GM19324 (cell line): ENCODE results near the gene CASK.
A peak's percentile ranks its signal among the peaks of the same experiment; 100 is the strongest.

ENCODE experiments used
- ATAC-seq: cut with Tn5 transposase; IDR thresholded peaks from one replicate; pipeline ENCODE4 v1.9.1; 2021; ENCODE audit warnings: mild to moderate bottlenecking, moderate library complexity; ENCODE audit not compliant: unreplicated experiment, low FRiP score

CASK gene, protein sequence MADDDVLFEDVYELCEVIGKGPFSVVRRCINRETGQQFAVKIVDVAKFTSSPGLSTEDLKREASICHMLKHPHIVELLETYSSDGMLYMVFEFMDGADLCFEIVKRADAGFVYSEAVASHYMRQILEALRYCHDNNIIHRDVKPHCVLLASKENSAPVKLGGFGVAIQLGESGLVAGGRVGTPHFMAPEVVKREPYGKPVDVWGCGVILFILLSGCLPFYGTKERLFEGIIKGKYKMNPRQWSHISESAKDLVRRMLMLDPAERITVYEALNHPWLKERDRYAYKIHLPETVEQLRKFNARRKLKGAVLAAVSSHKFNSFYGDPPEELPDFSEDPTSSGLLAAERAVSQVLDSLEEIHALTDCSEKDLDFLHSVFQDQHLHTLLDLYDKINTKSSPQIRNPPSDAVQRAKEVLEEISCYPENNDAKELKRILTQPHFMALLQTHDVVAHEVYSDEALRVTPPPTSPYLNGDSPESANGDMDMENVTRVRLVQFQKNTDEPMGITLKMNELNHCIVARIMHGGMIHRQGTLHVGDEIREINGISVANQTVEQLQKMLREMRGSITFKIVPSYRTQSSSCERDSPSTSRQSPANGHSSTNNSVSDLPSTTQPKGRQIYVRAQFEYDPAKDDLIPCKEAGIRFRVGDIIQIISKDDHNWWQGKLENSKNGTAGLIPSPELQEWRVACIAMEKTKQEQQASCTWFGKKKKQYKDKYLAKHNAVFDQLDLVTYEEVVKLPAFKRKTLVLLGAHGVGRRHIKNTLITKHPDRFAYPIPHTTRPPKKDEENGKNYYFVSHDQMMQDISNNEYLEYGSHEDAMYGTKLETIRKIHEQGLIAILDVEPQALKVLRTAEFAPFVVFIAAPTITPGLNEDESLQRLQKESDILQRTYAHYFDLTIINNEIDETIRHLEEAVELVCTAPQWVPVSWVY

DNA sequence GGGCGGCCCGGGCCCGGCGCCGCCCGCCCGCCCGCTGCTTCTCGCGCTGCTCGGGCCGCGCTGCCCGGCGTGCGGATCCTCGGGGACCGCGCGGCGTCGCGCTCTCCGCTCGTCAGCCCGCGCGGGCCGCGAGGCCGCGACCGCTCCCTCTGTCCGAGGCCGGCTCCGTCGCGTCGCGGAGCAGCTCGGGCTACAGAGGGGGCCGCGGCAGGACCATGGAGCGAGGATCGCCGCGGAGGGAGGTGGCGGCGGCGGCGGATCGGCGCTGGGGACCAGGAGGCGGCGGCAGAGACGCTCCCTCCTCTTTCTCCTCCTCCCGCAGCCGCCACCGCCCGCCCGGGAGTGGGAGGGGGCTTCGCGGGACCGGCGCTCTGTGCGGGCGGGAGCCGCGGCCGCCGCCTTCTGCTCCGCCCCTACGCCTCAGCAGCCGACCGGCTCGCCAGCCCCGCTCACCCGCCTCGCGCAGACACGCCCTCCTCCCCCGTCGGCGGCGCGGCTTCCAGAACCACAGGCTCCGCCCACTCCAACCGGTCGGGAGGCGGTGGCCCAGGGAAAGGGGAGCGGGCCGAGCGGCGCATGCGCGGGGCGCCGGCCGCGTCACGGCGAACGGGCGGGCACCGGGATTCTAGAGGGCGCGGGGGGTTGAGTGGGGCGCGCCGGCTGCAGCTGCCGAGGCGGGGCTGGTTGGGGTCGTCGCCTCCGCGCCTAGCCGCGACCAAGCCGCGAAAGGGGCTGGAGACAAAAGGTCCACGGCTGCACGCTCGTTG lies at the start of gene CASK:
TSS of gene CASK (minus strand) at position 344 of the 767 bp plus-strand sequence. CDS start 566 bp downstream, outside the sequence.
- ATAC-seq = peak; percentile 88

DNA sequence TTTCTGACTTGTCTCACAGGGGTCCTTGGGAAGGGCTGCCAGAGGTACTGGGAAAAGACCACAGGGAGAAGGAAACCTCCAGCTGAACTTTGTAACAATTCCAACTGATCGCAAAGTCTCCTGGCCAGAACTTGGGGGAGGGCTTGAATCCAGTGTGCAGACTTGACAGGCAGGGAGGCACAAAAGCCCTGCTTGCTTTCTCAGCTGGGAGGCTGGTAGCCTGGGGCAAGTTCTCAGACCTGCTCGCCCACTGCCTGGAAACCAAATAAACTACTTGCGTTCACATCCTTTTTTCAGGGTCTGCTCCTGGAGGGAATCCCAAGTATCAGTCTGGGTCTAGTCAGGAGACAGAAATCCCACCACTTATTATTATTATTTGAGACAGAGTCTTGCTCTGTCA lies 48.0 kb upstream of the CASK start:
- no peak for ATAC-seq

DNA sequence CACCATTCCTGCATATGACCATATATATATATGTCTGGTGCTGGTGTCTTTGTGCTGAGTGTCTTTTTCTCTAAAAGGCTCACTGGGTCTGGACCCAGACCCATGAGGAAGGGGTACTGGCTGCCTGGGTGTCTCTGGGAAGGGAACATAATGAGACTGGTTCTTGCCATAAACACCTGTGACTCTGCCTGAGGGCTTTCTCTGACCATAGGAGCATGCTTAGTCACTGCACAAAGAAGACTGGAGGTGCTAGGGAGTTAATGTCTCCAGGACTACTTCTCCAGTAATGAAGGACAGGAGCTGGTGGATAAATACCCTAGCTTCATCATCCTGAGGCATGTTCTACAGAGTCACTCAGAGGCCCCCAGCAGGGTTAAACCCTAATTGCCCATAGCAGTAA lies 47.1 kb upstream of the CASK start:
- ATAC-seq = no peak

DNA sequence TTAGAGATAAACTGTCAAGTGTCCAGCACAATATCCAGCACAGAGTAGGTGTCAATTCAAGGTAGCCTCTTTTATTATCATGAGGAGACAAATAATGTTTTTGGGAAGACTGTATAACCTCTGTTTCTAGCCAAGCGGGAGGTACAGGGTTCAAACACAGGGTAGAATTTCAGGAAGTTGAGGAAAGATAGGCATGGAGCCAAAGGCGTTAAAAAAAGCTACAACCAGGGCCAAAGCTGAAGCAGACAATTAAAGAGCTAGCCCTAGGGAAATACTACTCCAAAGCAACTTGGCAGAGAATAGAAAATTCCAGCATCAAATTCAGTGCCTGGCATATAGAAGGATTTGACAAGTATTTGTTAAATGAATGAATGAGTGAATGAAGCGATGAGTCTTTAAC lies 40.0 kb upstream of the CASK start:
- ATAC-seq = no peak

DNA sequence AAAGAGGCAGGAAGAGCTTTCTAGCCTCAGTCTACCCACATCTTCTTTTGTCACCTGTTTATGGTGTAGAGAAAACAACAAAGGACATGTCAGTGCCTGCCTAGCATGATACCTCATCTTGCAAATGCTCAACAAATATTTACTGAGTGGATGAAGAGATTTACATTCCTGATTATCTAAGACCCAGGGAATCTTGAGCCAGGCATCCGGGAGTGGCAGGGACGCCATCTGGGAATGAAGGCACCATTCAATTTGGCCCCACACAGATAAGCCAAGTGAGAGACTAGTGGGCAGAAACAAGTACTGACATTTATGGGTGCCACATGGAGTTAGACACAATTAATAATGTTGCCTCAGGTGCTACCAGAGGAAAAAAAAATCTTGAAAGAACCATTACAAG lies 36.8 kb upstream of the CASK start:
- ATAC-seq = no peak

DNA sequence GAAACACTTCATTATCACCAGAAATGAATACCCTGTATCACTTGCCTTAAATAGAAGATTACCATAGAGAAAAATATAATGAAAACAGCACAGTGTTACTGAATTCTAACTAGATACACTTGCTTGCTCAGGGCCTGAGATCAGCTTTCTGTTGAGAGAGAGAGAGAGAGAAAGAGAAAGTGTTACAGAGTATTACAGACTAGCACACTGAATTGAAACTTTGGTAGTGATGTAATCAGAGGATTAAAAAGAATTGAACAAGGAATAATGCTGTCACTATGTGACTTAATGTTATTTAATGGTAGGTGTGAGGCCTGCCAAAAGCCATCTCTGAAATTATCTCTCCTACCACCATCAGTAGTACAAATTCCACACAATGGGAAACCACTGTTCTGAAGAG lies 35.5 kb upstream of the CASK start:
- no peak for ATAC-seq

DNA sequence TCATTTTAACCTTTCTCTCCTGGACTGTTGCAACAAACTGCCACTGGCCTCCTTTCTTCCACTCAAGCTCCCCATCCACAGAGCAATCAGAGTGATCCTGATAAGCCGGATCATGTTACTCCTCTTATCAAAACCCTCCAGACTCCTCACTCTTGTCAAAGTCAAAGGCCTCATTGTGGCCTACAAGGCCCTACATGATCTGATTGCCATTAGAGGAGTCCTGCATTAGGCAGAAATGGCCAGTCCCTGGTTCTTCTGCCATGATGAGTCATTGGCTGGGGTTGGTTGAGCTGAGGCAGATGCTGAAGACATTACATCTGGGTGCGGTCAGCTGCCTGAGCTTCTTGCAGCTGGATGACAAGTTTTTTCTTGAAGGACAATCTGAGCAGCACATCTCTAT lies 32.7 kb upstream of the CASK start:
- ATAC-seq = no peak

DNA sequence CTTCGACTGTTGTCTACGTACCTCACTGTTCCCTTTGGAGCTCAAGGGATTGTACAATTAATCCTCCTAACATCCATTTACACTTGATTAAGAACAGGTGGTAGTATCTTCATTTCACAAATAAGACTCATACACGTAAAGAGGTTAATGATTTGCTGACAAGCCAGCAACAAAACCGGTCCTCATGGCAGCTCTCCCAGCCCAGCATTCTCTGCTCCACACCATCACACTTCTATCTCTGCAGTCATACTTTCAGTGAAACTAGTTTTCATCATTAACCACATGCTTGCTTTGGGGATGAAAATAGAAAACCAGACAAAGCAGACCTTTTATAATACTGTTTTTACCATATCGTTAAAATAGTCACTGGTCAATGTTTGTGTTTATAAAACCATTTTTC lies 28.7 kb upstream of the CASK start:
- no peak for ATAC-seq

DNA sequence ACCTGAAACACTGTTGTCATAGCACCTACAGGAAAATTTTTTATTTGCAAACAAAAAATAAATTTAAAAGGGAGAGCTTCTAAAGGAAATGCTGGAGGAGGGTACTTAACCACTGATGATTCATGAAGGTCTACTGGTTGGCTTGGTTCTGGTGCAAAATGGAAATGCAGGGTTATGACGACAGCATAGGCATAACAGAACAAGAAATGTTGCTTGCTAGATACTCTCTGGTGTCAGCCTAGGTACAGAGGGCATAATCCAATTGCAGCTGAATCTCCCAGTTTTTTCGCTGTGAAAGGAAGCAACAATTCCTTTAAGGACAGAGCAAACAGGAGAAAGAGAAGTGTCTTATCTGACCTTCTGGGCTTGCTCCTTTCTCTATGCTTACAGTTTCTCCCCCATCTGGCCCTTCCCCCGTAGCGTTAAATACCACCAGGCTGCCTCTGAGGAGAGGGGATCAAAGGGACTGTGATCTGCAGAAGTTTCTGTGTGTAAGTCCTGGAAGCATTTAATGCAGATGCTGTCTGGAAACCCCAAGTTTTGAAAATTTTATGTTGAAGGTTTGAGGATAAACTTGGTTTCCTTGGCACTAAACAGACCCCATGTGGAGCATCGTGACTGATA lies 23.7 kb upstream of the CASK start:
- ATAC-seq = no peak

DNA sequence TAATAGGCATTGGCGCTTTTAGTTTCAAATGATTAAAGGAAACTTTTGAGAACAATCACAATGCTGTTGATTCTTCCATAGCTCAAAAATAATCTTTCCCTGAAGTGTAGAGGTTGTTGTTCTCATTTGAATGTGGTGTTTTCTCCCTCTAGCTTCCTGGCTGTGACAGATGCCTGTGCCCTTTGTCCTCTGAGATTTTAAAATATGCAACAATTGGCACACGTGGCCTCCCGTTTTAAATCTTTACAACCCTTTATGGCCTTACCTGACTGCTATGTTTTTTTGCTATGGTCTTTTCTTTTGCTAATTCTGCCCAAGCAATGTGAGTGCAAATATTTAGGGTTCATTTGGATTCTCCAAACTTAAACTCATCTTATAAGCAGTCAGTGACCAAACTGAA lies 22.9 kb upstream of the CASK start:
- ATAC-seq = no peak

DNA sequence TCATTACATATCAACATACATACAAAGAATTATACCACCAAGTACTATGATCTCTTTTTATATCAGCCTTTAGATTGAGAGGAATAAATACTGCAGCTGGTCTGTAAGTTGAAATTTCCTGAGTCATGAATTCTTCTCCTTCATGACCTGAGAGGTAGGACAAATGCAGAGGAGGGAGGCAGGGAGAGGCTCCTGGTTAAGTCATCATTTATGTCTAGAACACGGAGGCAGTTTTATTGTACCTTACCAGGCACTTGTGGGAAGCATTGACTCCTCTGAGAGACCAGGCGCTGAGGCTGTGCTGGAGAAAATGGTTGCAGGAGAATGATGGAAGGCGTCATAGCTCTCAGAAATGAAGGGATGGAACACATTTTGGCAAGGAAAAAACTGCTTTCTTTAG lies 12.5 kb upstream of the CASK start:
- ATAC-seq = no peak

DNA sequence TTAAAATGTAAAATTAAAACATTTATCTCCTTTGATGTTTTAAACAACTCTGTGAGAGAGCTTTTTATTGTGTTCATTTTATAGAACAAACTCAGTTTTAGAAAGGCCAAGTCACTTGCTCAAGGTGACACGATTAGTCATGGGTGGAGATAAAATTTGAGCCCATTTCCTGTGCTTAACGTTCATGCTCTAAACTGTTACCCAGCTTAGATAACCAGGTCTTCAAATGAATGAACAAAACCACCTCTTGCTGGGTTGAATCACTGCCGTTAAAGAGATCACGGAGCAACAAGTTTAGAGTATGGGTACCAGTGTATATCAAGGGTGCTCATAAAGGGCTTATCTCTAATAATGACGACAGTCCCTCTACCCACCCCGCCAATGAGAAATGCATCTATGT lies 10.2 kb upstream of the CASK start:
- ATAC-seq = no peak

DNA sequence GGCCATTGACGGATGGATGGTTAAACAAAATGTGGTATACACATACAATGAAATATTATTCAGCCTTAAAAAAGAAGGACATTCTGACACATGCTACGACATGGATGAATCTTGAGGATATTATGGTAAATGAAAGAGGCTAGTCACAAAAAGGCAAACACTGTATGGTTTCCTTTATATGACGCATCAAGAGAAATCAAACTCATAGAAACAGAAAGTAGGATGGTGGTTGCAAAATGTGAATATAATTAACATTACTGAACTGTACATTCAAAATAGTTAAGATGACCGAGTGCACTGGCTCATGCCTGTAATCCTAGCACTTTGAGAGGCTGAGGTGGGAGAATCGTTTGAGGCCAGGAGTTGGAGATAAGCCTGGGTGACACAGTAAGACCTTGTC lies 9.5 kb upstream of the CASK start:
- ATAC-seq = no peak

DNA sequence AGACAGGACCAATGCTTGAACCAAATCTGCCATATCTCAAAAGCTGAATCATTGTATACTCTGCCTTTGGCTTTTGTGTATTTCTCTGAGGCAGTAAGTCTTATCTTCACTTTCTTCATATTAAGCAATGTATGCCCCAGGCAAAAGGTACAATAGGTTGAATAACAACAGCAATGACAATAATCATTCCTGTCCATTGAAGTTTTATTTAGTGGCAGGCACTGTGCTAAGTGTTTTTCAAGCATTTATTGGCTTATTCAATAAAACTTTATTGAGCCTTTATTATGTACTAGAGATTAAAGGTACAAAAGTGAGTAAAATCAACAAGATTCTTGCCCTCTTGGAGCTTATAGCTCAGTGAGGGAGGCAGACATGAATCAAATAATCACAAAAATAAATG lies 8.2 kb upstream of the CASK start:
- no peak for ATAC-seq

DNA sequence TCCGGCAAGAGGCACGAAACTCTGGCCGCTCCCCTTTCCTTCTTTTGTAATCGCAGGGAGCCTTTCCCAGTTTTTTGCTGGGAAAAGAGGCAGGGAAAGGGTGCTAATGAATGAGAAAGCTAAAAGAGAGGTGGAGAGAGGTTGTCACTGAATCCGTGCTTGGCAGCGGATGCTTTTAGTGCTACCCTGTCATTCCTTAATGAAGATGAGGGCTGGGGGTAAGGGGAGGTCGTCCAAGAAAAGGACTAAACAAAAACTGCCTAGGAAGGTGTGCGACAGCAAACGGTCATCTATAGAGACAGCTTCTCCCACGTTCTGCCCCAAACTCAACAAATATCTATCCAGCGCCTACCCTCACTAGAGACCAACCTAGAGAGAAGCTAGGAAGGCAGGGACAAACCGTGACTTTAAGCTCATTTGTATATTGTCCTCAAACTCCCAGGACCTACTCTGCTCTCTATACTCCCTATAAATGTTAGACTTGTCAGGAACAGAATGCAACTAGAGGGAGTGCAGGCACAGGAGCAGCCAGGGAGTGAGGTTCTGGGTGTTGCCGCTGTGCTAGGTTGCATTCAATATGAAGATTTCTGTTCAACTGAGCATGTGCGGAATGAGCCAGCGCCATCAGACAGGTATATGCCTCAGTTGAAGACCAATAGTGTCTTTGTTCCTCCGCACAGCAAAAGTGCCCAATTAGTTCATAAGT lies 777 bp upstream of the CASK start:
- ATAC-seq = no peak

DNA sequence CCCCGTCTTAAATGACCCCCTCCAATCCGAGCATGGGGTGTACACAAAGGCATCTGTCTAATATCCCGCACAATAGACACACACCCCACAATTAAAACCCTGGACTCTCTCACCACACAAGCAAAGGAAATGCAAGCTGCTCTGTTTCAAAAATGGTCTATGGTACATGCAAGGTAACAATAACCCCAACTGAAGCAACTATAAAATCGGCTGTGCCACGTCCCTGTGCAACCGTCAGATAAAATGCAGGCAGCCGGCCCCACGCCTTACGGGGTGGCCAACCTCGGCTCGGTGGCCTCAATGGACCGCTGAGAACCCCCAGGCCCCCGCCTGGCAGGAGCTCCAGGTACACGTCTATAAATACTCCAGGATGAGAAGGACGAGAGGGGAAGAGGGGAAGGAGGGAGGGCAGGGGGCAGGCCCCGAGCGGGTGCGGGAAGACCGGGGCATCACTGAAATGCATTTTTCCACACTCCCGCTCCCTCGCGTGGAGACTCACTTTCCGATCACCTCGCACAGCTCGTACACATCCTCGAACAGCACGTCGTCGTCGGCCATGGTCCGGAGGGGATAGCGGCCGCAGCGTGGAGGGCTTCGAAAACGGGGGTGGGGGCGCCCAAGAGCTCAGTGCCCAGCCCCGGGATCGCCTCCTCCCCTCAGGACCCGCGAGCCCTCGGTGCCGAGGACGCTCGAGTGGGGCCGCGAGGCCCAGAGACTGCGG lies 763 bp downstream of the CASK start:
- peak; percentile 26 for ATAC-seq

DNA sequence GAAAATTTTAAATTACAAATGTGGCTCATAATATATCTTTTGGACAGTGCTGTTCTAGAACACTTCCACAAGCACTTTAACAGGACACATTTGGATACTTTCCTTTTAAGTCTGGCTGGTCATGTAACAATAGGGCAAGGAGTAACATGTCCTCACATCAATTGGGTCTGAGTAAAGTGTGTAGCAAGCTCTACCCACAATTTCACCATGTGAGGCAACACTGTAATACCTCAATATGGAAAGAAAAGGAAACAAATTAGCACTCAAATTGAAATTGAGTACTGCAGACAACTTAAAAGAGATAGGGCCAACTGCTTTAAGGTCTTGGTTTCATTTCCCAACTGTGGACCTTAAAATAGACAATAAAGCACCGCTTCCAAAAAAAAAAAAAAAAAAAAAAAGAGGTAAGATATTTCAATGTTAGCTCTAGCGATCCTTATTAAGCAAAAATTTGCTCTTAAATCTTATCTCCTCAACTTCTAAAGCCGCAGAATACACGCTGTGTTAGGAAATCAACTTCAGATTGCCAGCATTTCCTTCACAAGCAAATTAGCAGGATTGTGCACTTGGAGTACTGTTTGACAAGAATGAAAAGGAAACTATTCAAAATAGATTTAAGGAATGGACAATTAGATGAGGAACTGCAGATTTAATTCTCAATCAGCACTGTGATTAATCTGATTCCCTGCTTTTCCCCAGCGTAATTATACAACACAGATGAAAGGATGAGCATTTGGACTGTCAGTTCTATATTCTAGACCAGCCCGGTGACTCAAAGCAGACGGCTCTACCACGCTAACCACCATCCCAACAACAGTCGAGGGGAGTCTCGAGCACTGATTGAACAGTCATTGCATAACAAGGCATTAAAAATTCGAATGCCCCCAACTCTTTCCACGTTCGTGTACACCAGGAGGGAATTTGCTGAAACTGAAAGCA lies 1.6 kb downstream of the CASK start:
- ATAC-seq = no peak

DNA sequence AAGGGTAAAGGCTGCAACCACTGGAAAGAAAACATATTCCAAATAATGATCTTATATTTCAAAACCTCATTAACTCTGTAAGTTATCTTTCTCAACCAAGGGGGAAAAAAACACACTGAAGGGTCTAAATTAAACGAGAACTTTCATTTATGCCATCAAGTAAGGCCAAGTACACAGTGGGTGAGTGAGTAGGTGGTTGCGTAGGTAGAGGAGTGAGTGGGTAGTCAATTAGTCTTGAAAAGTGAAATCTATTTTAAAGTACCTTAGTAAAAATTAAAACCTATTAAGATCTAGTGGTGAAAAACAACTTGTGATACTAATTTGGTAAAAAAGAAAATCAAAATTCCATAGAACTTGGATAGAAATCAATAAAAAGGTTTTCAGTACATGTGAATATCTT lies 3.5 kb downstream of the CASK start:
- ATAC-seq = no peak
